ENCODE data around the gene AARSD1.
"Not testable (repeated sequence)": the region's sequence is repeated elsewhere in the genome, so short reads cannot be mapped to it uniquely, and the experiment has no call there.

Gene AARSD1

GRCh38 chr17:42964161-42964932, at the start of gene AARSD1:
Gene AARSD1, minus strand, starts transcription at chr17:42964454. Its CDS starts 14 bp downstream, at chr17:42964440.
- peak; percentile 86 for DNase-seq

GRCh38 chr17:43013296-43013695, 49.0 kb upstream of the AARSD1 start:
- no peak for DNase-seq

- no peak for DNase-seq
Observed at GRCh38 chr17:43011728-43012472, 47.6 kb upstream of the AARSD1 start.

GRCh38 chr17:43010667-43011308, 46.5 kb upstream of the AARSD1 start:
- DNase-seq, result no peak

DNA sequence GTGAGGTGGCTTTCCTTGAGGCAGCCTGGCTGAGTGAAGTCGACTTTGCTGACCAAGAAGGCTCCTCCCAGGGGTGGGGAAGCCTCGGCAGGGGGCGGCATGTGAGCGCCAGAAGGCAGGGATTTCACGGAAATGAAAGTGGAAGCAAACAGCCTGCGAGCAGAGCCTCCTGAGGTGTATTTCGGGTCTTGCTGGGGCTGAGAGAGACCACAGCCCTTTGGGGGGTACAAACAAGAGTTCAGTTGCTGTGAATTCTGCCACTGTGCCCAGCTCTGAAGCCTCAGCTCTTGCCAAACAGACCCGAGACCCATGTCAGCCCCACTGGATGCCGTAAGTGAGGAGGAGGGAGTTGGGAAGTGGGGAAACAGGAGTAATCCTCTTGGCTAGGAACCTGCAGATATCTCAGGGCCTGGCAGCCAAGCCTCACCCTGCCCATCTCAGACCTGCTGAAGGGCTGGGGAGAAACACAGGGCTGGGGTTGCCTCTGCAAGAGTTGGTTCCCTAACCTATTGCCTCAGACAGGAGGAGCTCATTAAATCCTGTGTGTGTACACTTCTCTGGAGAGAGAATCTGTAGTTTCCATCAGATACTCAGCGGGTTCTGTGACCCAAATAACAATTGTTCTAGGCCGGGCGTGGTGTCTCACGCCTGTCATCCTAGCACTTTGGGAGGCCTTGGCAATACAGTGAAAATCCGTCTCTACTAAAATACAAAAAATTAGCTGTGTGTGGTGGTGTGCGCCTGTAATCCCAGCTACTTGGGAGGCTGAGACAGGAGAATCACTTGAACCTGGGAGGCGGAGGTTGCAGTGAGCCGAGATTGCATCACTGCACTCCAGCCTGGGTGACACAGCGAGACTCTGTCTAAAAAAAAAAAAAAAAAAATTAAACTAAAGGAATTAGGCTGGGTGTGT, 42.6 kb upstream of the AARSD1 start, which contains the start of gene IFI35:
Gene IFI35 (plus strand): TSS at position 146 of the 913 bp plus-strand sequence. CDS start 164 bp downstream, at position 310.
- DNase-seq, result peak; percentile 7

- DNase-seq, result no peak
Observed at GRCh38 chr17:43003542-43004172, 39.4 kb upstream of the AARSD1 start.

DNA sequence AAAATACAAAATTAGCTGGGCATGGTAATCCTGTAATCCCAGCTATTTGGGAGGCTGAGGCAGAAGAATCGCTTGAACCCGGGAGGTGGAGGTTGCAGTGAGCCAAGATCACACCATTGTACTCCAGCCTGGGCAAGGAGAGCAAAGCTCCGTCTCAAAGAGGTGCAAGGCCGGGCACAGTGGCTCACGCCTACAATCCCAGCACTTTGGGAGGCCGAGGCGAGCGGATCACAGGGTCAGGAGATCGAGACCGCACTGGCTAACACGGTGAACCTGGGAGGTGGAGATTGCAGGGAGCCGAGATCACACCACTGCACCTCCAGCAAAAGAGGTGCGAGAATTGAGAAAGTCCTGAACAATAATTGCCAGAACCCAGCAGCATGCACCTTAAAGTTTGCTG, 36.6 kb upstream of the AARSD1 start:
- not testable (repeated sequence) for DNase-seq

GRCh38 chr17:42999003-42999525, 34.8 kb upstream of the AARSD1 start:
- DNase-seq, result no peak

DNA sequence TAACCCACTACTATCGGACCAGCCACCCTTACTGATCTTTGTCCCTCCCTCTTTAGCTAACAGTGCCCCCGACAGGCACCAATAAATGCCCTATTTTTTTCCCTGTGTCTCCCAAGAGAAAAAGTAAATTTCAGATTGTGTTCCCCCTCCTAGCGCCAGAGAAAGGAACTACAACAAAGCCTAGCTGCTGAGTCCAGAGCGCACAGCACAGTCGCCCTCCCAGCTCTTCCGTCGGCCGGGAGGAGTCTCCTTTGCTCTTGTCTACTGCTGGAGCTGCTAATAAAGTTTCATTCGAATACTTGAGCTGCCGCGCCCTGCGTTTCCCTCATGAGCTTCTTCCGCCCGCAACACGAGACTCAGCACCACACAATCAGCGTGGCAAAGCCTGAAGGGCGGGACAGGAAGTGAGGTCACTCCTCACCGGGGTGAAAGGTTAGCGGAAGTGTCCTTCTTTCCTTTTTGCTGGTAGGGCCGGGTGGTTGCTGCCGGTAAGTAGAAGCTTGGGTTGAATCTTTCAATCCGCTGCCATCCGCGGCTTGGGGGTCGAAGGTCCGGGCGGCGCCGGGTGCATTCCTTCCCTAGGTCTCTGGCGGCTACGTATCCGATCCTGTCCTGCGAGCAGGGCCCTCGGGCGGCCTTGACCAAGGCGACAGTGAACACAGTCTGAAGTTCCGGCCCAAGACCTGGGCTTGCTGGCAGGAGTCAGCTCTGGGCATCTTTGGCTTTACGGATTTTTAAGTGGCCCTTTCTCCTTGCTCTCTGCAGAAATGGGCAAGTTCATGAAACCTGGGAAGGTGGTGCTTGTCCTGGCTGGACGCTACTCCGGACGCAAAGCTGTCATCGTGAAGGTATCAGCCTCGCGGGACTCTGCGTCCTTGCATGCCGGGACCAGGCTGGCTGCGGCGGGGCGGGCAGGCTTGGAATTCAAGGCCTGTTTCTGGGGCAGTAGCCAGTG, 34.0 kb upstream of the AARSD1 start, which contains the start of gene RPL27:
Gene RPL27 (plus strand): TSS at position 436 of the 955 bp plus-strand sequence. CDS start 332 bp downstream, at position 768.
- peak; percentile 99 for DNase-seq

- DNase-seq, result peak; percentile 49
Observed at GRCh38 chr17:42997390-42997983, 33.2 kb upstream of the AARSD1 start.

- not testable (repeated sequence) for DNase-seq
Observed at GRCh38 chr17:42993913-42994312, 29.7 kb upstream of the AARSD1 start.

DNA sequence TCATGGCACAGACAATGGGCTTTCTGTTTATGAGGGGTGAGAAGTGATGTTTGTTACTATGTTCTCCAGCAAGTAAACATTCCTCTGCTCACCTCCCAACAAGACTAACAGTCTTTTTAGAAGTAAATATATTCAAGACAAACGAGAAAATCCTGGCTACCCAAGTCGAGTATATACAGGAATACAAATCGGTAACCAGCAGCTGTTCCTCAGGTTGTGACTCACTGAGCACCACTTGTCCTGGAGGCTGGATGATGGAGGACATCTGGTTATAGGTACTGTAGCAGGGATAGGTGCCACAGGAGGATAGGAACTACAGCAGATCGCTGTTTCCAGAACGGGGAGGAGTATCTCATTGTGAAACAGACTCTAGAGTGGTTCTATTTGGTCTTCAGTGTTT, 28.6 kb upstream of the AARSD1 start:
- DNase-seq, result no peak

DNA sequence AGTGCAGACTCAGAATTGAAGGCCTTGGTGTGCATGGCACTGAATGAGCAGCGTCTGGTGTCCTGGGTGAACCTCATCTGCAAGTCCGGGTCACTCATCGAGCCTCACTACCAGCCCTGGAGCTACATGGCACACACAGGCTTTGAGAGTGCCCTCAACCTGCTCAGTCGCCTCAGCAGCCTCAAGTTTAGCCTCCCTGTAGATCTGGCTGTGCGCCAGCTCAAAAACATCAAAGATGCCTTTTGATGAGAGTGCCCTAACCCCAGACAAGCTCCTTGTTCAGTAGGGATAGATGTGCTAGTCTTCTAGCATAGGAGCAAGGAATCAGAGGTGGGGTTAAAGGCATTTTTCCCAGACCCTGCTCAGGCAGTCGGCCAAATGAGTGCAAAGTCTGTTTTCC, 27.2 kb upstream of the AARSD1 start:
- no peak for DNase-seq

- no peak for DNase-seq
Observed at GRCh38 chr17:42989726-42990652, 25.7 kb upstream of the AARSD1 start.

- DNase-seq, result no peak
Observed at GRCh38 chr17:42989141-42989540, 24.9 kb upstream of the AARSD1 start.

- no peak for DNase-seq
Observed at GRCh38 chr17:42985225-42985624, 21.0 kb upstream of the AARSD1 start.

DNA sequence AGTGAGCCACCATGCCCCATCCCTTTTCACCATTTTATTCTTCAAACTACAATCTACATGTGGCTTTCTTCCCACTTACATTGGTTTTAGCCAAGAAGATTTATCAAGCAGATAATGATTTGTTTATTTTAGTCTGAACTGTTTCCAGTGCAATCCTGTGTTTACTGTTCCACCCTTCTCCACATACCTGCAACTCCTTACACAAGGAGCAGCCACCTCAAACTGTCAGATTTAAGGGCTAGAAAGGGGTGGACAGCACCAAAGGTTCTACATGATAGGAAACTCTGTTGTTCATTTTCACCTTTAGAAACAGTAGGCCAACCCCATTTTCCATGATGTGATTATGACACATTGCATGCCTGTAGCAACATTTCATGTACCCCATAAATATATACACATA, 18.0 kb upstream of the AARSD1 start:
- DNase-seq, result no peak

DNA sequence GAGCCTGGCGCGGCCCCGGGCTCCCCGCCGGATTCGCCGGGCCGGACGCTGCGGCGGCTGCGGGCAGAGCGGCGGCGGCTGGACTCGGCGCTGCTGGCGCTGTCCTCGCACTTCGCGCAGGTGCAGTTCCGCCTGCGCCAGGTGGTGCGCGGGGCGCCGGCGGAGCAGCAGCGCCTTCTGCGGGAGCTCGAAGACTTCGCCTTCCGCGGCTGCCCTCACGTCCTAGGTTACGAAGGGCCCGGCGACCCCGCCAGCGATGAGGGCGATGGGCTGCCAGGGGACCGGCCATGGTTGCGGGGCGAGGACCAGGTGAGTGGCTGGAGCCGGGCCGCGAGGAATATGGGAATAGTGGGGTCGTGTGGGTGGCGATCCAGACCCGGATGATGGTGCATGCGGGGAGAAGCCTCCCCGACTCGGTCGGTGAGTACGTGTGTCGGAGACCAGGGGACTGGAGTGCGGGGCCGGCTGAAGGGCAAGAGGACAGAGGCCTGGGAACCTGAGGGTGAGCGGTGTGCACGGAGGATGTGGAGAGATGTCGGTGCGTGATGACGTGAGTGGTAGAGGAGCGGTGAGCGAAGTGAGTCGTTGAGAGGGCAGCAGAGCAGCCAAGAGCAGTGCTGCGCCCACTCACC, 16.6 kb upstream of the AARSD1 start:
- no peak for DNase-seq
